NB4 (cell line): ENCODE measurements around the gene RIMS1.

Experiments
- CTCF ChIP-seq: IDR thresholded peaks from one replicate; pipeline ENCODE4 v1.5.1; 2012; ENCODE audit warnings: low read depth, low read length
- MAX ChIP-seq: IDR thresholded peaks from 2 replicates; pipeline ENCODE4 v1.6.1; 2011; ENCODE audit warnings: low read depth, low read length
- MYC ChIP-seq: IDR thresholded peaks from 2 replicates; pipeline ENCODE4 v1.6.1; 2011; ENCODE audit warnings: low read depth, low read length
- POLR2A ChIP-seq: IDR thresholded peaks from 2 replicates; pipeline ENCODE4 v1.6.1; 2011; ENCODE audit warnings: mild to moderate bottlenecking; ENCODE audit not compliant: insufficient read length; ENCODE audit errors: extremely low read depth

GRCh38 chr6:71851214-71851613 is 35.1 kb upstream of the RIMS1 start:
- TF ChIP-seq CTCF: no peak
- TF ChIP-seq MAX: no peak
- no peak for TF ChIP-seq POLR2A
- TF ChIP-seq MYC: no peak
